T-cell (primary cell): ENCODE measurements around the gene KCNK15. TPM values are rescaled to one million over a fixed set of nuclear protein-coding genes. Genes with fewer than 3 reads are reported as not detected.

ENCODE experiments used
- ATAC-seq, 4 experiments: fragments of 200-7000 bp in 3 of 4; fragments of 150-1000 bp in 1 of 4; cut with Tn5 transposase; replicated peaks in 1 of 4; 1 replicate in 3 of 4; 2 replicates in 1 of 4; pipeline ENCODE4 v1.10.0; 2021; ENCODE audit warnings: moderate library complexity in 3 of 4, mild to moderate bottlenecking in 2 of 4, moderate number of reproducible peaks in 1 of 4
- CTCF ChIA-PET, 2 donors: fragments of 300-600 bp; sonication (Branson Sonifier 250); formaldehyde crosslinking; loops; one replicate each; lab custom pipeline; 2022; ENCODE audit warnings: antibody characterized with exemption in 2 of 2; lab: Charles Lee
- POLR2A ChIA-PET, 2 donors: fragments of 300-600 bp; sonication (Branson Sonifier 250); formaldehyde crosslinking; loops; one replicate each; lab custom pipeline; 2022; ENCODE audit warnings: antibody characterized with exemption in 2 of 2; lab: Charles Lee
- DNase-seq, 35 experiments: peaks; one replicate each; pipeline versions ENCODE4 v3.0.0 to v3.0.0-alpha.2; 2013 to 2023
- H3K27ac ChIP-seq: one replicate; pipeline ENCODE4 v1.5.1; 2013; ENCODE audit warnings: low read length
- H3K27me3 ChIP-seq, 2 experiments: replicated peaks in 1 of 2; 1 replicate in 1 of 2; 2 replicates in 1 of 2; pipeline versions ENCODE4 v1.6.1 to v1.7.0; 2013; ENCODE audit warnings: low read length in 1 of 2, mixed read lengths in 1 of 2; ENCODE audit not compliant: control insufficient read depth in 2 of 2, insufficient read depth in 2 of 2; ENCODE audit errors: extremely low read depth in 1 of 2
- H3K36me3 ChIP-seq, 2 donors: 1 replicate in 1 of 2; 2 replicates in 1 of 2; pipeline versions ENCODE4 v1.6.1 to v1.7.0; 2013; ENCODE audit warnings: low read length in 1 of 2; ENCODE audit not compliant: control insufficient read depth in 2 of 2, insufficient read depth in 1 of 2; ENCODE audit errors: extremely low read depth in 1 of 2
- H3K4me1 ChIP-seq, 2 experiments: 1 replicate in 1 of 2; 2 replicates in 1 of 2; pipeline versions ENCODE4 v1.6.1 to v1.7.0; 2013; ENCODE audit warnings: low read length in 2 of 2, mixed read lengths in 1 of 2; ENCODE audit not compliant: insufficient read depth in 2 of 2, control insufficient read depth in 1 of 2; ENCODE audit errors: extremely low read depth in 1 of 2
- H3K4me3 ChIP-seq, 2 donors: 1 replicate in 1 of 2; 2 replicates in 1 of 2; pipeline versions ENCODE4 v1.5.1 to v1.7.0; 2013; ENCODE audit warnings: mild to moderate bottlenecking in 2 of 2, low read length in 1 of 2, moderate library complexity in 1 of 2; ENCODE audit not compliant: control insufficient read depth in 1 of 2; ENCODE audit errors: extremely low read depth in 1 of 2
- H3K9me3 ChIP-seq: 2 replicates; pipeline ENCODE4 v1.7.0; 2013
- H3K27ac Mint-ChIP-seq, 2 donors: one replicate each; pipeline ENCODE4 v1.8.0; 2020 to 2021; ENCODE audit warnings: mild to moderate bottlenecking in 2 of 2, mixed read lengths in 2 of 2
- H3K27me3 Mint-ChIP-seq, 2 donors: one replicate each; pipeline ENCODE4 v1.8.0; 2021 to 2022; ENCODE audit warnings: mixed read lengths in 2 of 2
- H3K36me3 Mint-ChIP-seq: one replicate; pipeline ENCODE4 v1.8.0; 2021; ENCODE audit warnings: mixed read lengths
- H3K4me1 Mint-ChIP-seq, 3 donors: one replicate each; pipeline ENCODE4 v1.8.0; 2020 to 2022; ENCODE audit warnings: mixed read lengths in 3 of 3, mild to moderate bottlenecking in 1 of 3
- H3K4me3 Mint-ChIP-seq, 3 donors: one replicate each; pipeline ENCODE4 v1.8.0; 2020 to 2022; ENCODE audit warnings: mild to moderate bottlenecking in 3 of 3, mixed read lengths in 3 of 3, moderate library complexity in 3 of 3
- H3K9me3 Mint-ChIP-seq, 3 donors: one replicate each; pipeline ENCODE4 v1.8.0; 2020 to 2022; ENCODE audit warnings: mixed read lengths in 3 of 3
- WGBS: methylation state at CpG from one replicate; pipeline ENCODE4 v1.1.5; 2013; ENCODE audit warnings: missing lambda C conversion rate; ENCODE audit not compliant: insufficient coverage; 5-methylcytosine and 5-hydroxymethylcytosine counted together
- total RNA-seq, 35 experiments: library from RNA in 6 of 35; stranded (reverse) in 6 of 35; fragments of 120-200 nt in 1 of 35; gene quantifications; one replicate each; pipeline versions ENCODE4 v1.2.1 to v1.2.4 and lab custom pipeline; 2013 to 2026

KCNK15 gene
- total RNA-seq, 5 donors from 2014 or later (not counting 1 experiment from before 2014, with no cell fraction given), result 0.13 TPM; not detected in 4

GRCh38 chr20:44732327-44732726 is 13.3 kb upstream of the KCNK15 start:
- Mint-ChIP-seq H3K4me1 (peaks cover 14 to 17% (median 15%) of the 10 kb centered on the region in 3 donors), H3K27me3 (no peaks in the 10 kb centered on the region), H3K36me3 (no peaks in the 10 kb centered on the region), H3K9me3 (peaks cover 0 to 4% (median 0%) of the 10 kb centered on the region in 3 donors), H3K4me3 (no peak overlapping the region), H3K27ac (no peak overlapping the region)
- no peak overlapping the region for H3K27ac ChIP-seq
- 25% methylated on average over 2 of the region's 6 CpGs for WGBS
- ATAC-seq (no peak), DNase-seq (no peak)
- no peaks in the 10 kb centered on the region for H3K9me3 ChIP-seq
- peaks cover 0 to 7% of the 10 kb centered on the region in 2 experiments for H3K27me3 ChIP-seq
- ChIA-PET POLR2A (no interaction called here), CTCF (interaction anchor here in 1 of 2 donors (1.1 kb wide), 1 partner anchor 129 kb away, joined by 3 read pairs; no protein-coding TSS in a partner anchor)
- peaks cover 0 to 7% of the 10 kb centered on the region in 2 experiments for H3K4me1 ChIP-seq
- H3K4me3 ChIP-seq, result no peak overlapping the region
- H3K36me3 ChIP-seq, result no peaks in the 10 kb centered on the region

GRCh38 chr20:44733341-44734069 is 12.2 kb upstream of the KCNK15 start:
- H3K9me3 Mint-ChIP-seq, result peaks cover 0 to 4% (median 0%) of the 10 kb centered on the region in 3 donors
- peaks cover 15 to 19% (median 18%) of the 10 kb centered on the region in 3 donors for H3K4me1 Mint-ChIP-seq
- Histone ChIP-seq H3K36me3 (no peaks in the 10 kb centered on the region), H3K4me1 (peaks cover 0 to 7% of the 10 kb centered on the region in 2 experiments), H3K27ac (no peak overlapping the region), H3K27me3 (peaks cover 0 to 6% of the 10 kb centered on the region in 2 experiments), H3K4me3 (no peak overlapping the region), H3K9me3 (no peaks in the 10 kb centered on the region)
- no peak overlapping the region for H3K27ac Mint-ChIP-seq
- no peaks in the 10 kb centered on the region for H3K36me3 Mint-ChIP-seq
- WGBS, result 37% methylated on average over 4 of the region's 7 CpGs
- ATAC-seq (peak; percentile 57 to 72 (median 68)), DNase-seq (peak in 33 of 35 experiments; percentile 16 to 77 (median 49))
- ChIA-PET POLR2A (no interaction called here), CTCF (interaction anchor here in 1 of 2 donors (1.1 kb wide), 1 partner anchor 130 kb away, joined by 3 read pairs; no protein-coding TSS in a partner anchor)
- no peak overlapping the region for H3K4me3 Mint-ChIP-seq
- H3K27me3 Mint-ChIP-seq, result no peaks in the 10 kb centered on the region

DNA sequence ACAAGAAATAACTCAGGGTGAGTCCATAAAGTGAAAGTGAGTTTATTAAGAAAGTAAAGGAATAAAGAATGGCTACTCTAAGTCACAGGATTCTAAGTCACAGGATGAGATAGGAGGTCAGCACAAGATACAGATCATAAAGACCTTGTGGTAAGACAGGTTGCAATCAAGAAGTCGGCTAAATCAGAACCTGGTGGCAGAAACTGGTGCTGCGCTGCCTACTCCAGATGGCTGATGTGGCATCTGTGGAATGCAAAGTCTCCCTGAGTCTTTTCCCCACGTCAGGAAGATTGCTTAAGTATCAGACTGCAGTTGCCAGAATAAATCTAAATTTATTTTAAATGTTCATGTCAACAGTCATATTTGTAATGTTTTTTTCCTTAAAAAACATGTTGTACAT is 10.7 kb upstream of the KCNK15 start:
- H3K4me3 ChIP-seq, result no peak overlapping the region
- H3K36me3 ChIP-seq, result no peaks in the 10 kb centered on the region
- no peak for ATAC-seq
- H3K36me3 Mint-ChIP-seq, result no peaks in the 10 kb centered on the region
- peaks cover 0 to 4% (median 0%) of the 10 kb centered on the region in 3 donors for H3K9me3 Mint-ChIP-seq
- H3K27me3 Mint-ChIP-seq, result no peaks in the 10 kb centered on the region
- H3K27ac ChIP-seq, result no peak overlapping the region
- no peak overlapping the region for H3K4me3 Mint-ChIP-seq
- no peak for DNase-seq
- ChIA-PET POLR2A (no interaction called here), CTCF (interaction anchor here in 1 of 2 donors (0.5 kb wide), 1 partner anchor 68 kb away, joined by 6 read pairs; no protein-coding TSS in a partner anchor)
- H3K9me3 ChIP-seq, result no peaks in the 10 kb centered on the region
- WGBS, result no CpG with 5 or more reads among the region's 3 CpGs
- H3K4me1 ChIP-seq, result peaks cover 0 to 7% of the 10 kb centered on the region in 2 experiments
- peaks cover 0 to 6% of the 10 kb centered on the region in 2 experiments for H3K27me3 ChIP-seq
- peaks cover 18 to 25% (median 24%) of the 10 kb centered on the region in 3 donors for H3K4me1 Mint-ChIP-seq
- H3K27ac Mint-ChIP-seq, result no peak overlapping the region

GRCh38 chr20:44735816-44736169 is 9.9 kb upstream of the KCNK15 start:
- H3K4me3 Mint-ChIP-seq, result peak overlapping the region in 1 of 3 donors; percentile 64
- Histone ChIP-seq H3K27ac (no peak overlapping the region), H3K4me1 (peaks cover 0 to 7% of the 10 kb centered on the region in 2 experiments), H3K27me3 (peaks cover 0 to 6% of the 10 kb centered on the region in 2 experiments), H3K36me3 (no peaks in the 10 kb centered on the region), H3K4me3 (no peak overlapping the region), H3K9me3 (no peaks in the 10 kb centered on the region)
- H3K27ac Mint-ChIP-seq, result no peak overlapping the region
- no peak for ATAC-seq
- no peak for DNase-seq
- peaks cover 18 to 25% (median 24%) of the 10 kb centered on the region in 3 donors for H3K4me1 Mint-ChIP-seq
- ChIA-PET POLR2A (no interaction called here), CTCF (interaction anchor here in 1 of 2 donors (0.5 kb wide), 1 partner anchor 69 kb away, joined by 6 read pairs; no protein-coding TSS in a partner anchor)
- H3K27me3 Mint-ChIP-seq, result no peaks in the 10 kb centered on the region
- H3K9me3 Mint-ChIP-seq, result peaks cover 0 to 4% (median 0%) of the 10 kb centered on the region in 3 donors
- whole genome bisulfite sequencing, result 88% methylated on average over 1 of the region's 4 CpGs
- no peaks in the 10 kb centered on the region for H3K36me3 Mint-ChIP-seq

DNA sequence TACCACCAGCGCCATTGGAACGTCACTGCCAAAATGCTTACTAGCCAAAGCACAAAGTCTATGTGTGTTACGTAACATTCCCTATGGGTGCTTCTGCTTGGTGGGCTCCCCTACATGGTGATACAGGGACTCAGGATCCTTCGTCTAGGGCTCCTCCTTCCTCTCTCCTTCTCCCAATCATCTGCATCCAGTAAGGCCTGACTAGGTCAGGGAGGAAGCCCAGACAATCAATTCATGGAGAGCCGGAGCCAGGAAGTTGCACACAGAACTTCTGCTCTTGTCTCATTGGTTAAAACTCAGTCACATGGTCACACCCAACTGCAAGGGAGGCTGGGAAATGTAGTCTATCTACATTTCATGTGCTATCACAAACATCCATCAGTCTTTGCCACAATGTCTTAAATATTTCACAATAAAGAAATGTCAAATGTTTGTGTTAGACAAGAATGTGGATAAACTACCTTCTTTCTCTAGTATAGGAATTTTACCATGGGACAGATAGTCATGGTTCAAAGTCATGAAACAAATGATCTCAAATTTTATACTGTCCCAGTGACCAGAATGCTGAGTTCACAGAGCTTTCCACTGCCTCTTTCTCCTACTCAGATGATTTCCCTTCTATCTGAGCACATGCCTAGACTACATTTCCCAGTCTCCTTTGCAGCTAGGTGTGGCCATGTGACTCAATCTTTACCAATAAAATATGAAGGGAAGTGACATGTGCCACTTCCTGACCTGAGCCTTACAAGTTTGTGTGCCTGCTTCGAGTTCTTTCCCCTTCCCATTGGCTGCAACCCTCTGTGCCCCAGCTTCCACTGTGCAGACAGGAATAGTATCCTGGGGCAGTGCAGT is 9.3 kb upstream of the KCNK15 start:
- H3K4me3 ChIP-seq, result no peak overlapping the region
- ATAC-seq (peak; percentile 63 to 81 (median 74)), DNase-seq (peak in 11 of 35 experiments; percentile 6 to 68 (median 23))
- WGBS, result 78% methylated on average over 4 of the region's 6 CpGs
- Mint-ChIP-seq H3K36me3 (no peaks in the 10 kb centered on the region), H3K27ac (peak overlapping the region; percentile 31 to 75), H3K27me3 (no peaks in the 10 kb centered on the region), H3K9me3 (peaks cover 0 to 4% (median 0%) of the 10 kb centered on the region in 3 donors), H3K4me1 (peaks cover 18 to 25% (median 24%) of the 10 kb centered on the region in 3 donors), H3K4me3 (peak overlapping the region; percentile 45 to 67 (median 64))
- POLR2A ChIA-PET, result no interaction called here
- no peak overlapping the region for H3K27ac ChIP-seq
- H3K36me3 ChIP-seq, result no peaks in the 10 kb centered on the region
- peaks cover 0 to 7% of the 10 kb centered on the region in 2 experiments for H3K4me1 ChIP-seq
- CTCF ChIA-PET, result interaction anchor here in 1 of 2 donors (0.6 kb wide), 1 partner anchor 351 kb away, joined by 4 read pairs; no protein-coding TSS in a partner anchor
- no peaks in the 10 kb centered on the region for H3K9me3 ChIP-seq
- peaks cover 0 to 6% of the 10 kb centered on the region in 2 experiments for H3K27me3 ChIP-seq

DNA sequence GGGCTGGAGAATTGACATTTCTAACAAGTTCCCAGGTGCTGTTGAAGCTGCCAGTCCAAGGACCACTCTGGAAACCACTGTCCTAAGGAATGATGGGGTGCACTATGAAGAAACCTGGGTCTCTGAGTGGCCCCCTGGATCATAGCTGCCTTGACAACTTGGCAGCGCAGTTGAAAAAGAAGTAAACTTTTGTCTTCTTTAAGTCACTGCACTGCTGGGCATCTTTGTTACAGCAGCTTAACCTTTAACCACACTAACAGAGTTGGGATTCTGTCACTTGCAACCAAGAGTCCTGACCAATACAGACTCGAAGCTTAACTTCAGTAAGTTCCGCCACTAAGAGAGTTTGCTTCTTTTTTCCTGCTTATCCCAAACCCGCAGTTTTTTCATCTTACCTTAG is 8.5 kb upstream of the KCNK15 start:
- WGBS, result 100% methylated on average over 1 of the region's 4 CpGs
- Histone ChIP-seq H3K4me3 (no peak overlapping the region), H3K27me3 (peaks cover 0 to 4% of the 10 kb centered on the region in 2 experiments), H3K36me3 (no peaks in the 10 kb centered on the region), H3K27ac (no peak overlapping the region), H3K4me1 (peaks cover 0 to 7% of the 10 kb centered on the region in 2 experiments), H3K9me3 (no peaks in the 10 kb centered on the region)
- ChIA-PET CTCF (no interaction called here), POLR2A (no interaction called here)
- Mint-ChIP-seq H3K9me3 (peaks cover 0 to 4% (median 0%) of the 10 kb centered on the region in 3 donors), H3K4me3 (no peak overlapping the region), H3K27me3 (peaks cover 0 to 1% of the 10 kb centered on the region in 2 donors), H3K36me3 (no peaks in the 10 kb centered on the region), H3K4me1 (peaks cover 18 to 25% (median 24%) of the 10 kb centered on the region in 3 donors), H3K27ac (no peak overlapping the region)
- ATAC-seq (no peak), DNase-seq (no peak)
